H9 (cell line): ENCODE measurements around the gene MAGI3. TPM values are rescaled to one million over a fixed set of nuclear protein-coding genes. Genes with fewer than 3 reads are reported as not detected.

Experiments
- DNase-seq: peaks from one replicate; pipeline ENCODE4 v3.0.0-alpha.2; 2017
- H2AFZ ChIP-seq: one replicate; pipeline ENCODE4 v1.6.1; 2013; ENCODE audit warnings: mild to moderate bottlenecking, low read length, control low read depth, moderate library complexity
- H2AK5ac ChIP-seq: 2 replicates; pipeline ENCODE4 v1.6.1; 2013; ENCODE audit warnings: low read length, control low read depth, mixed read lengths; ENCODE audit not compliant: insufficient read length
- H2BK120ac ChIP-seq: one replicate; pipeline ENCODE4 v1.6.1; 2013; ENCODE audit warnings: low read depth, mild to moderate bottlenecking, low read length, control low read depth, inconsistent platforms; ENCODE audit not compliant: poor library complexity, severe bottlenecking
- H2BK12ac ChIP-seq: 2 replicates; pipeline ENCODE4 v1.6.1; 2013; ENCODE audit warnings: low read length, control low read depth, mixed read lengths, low read depth; ENCODE audit not compliant: insufficient read length
- H2BK15ac ChIP-seq: 2 replicates; pipeline ENCODE4 v1.6.1; 2013; ENCODE audit warnings: low read depth, low read length, control low read depth
- H2BK20ac ChIP-seq: one replicate; pipeline ENCODE4 v1.6.1; 2013; ENCODE audit warnings: low read depth, mild to moderate bottlenecking, low read length, control low read depth, inconsistent platforms; ENCODE audit not compliant: poor library complexity, severe bottlenecking
- H2BK5ac ChIP-seq: 2 replicates; pipeline ENCODE4 v1.6.1; 2013; ENCODE audit warnings: low read length, control low read depth, mixed read lengths; ENCODE audit not compliant: insufficient read length
- H3K14ac ChIP-seq: 2 replicates; pipeline ENCODE4 v1.6.1; 2013; ENCODE audit warnings: low read length, control low read depth; ENCODE audit not compliant: insufficient read depth
- H3K18ac ChIP-seq: 2 replicates; pipeline ENCODE4 v1.6.1; 2013; ENCODE audit warnings: low read depth, mild to moderate bottlenecking, mixed read lengths, low read length, control low read depth; ENCODE audit not compliant: insufficient read length
- H3K23ac ChIP-seq: 2 replicates; pipeline ENCODE4 v1.6.1; 2013; ENCODE audit warnings: low read length, control low read depth, mixed read lengths, low read depth; ENCODE audit not compliant: insufficient read length
- H3K23me2 ChIP-seq: 2 replicates; pipeline ENCODE4 v1.6.1; 2013; ENCODE audit warnings: low read depth, mild to moderate bottlenecking, mixed read lengths, low read length, control low read depth; ENCODE audit not compliant: insufficient read length, poor library complexity, severe bottlenecking
- H3K27ac ChIP-seq: 2 replicates; pipeline ENCODE4 v1.5.1; 2013; ENCODE audit warnings: low read length, control low read depth, mixed read lengths, low read depth; ENCODE audit not compliant: insufficient read length
- H3K27me3 ChIP-seq: 2 replicates; pipeline ENCODE4 v1.6.1; 2013; ENCODE audit warnings: low read length, control low read depth, inconsistent platforms; ENCODE audit not compliant: insufficient read depth
- H3K4ac ChIP-seq: 2 replicates; pipeline ENCODE4 v1.6.1; 2013; ENCODE audit warnings: low read depth, mild to moderate bottlenecking, control low read depth, inconsistent platforms, low read length, moderate library complexity
- H3K4me1 ChIP-seq: 2 replicates; pipeline ENCODE4 v1.6.1; 2013; ENCODE audit warnings: low read length, control low read depth, inconsistent platforms; ENCODE audit not compliant: insufficient read depth
- H3K4me2 ChIP-seq: 2 replicates; pipeline ENCODE4 v1.6.1; 2013; ENCODE audit warnings: low read length, control low read depth, mixed read lengths; ENCODE audit not compliant: insufficient read length, insufficient read depth
- H3K56ac ChIP-seq: 2 replicates; pipeline ENCODE4 v1.6.1; 2013; ENCODE audit warnings: low read depth, mild to moderate bottlenecking, mixed read lengths, low read length, control low read depth; ENCODE audit not compliant: insufficient read length
- H3K79me1 ChIP-seq: 2 replicates; pipeline ENCODE4 v1.6.1; 2013; ENCODE audit warnings: low read depth, mild to moderate bottlenecking, moderate library complexity, low read length, control low read depth, inconsistent platforms; ENCODE audit not compliant: insufficient read depth, poor library complexity, severe bottlenecking
- H3K79me2 ChIP-seq: 2 replicates; pipeline ENCODE4 v1.6.1; 2013; ENCODE audit warnings: low read length, control low read depth, inconsistent platforms; ENCODE audit not compliant: insufficient read depth
- H3K9ac ChIP-seq: 2 replicates; pipeline ENCODE4 v1.6.1; 2013; ENCODE audit warnings: low read length, control low read depth, mixed read lengths; ENCODE audit not compliant: insufficient read length; ENCODE audit errors: extremely low read depth
- H3K9me3 ChIP-seq: one replicate; pipeline ENCODE4 v1.6.1; 2013; ENCODE audit warnings: low read depth, low read length, inconsistent platforms; ENCODE audit not compliant: control insufficient read depth
- H3T11ph ChIP-seq: one replicate; pipeline ENCODE4 v1.6.1; 2013; ENCODE audit warnings: mild to moderate bottlenecking, low read length, control low read depth, inconsistent platforms
- H4K20me1 ChIP-seq: one replicate; pipeline ENCODE4 v1.6.1; 2013; ENCODE audit not compliant: control insufficient read depth, insufficient read length, insufficient read depth
- H4K5ac ChIP-seq: 2 replicates; pipeline ENCODE4 v1.6.1; 2013; ENCODE audit warnings: low read depth, mild to moderate bottlenecking, mixed read lengths, low read length, control low read depth; ENCODE audit not compliant: insufficient read length
- H4K8ac ChIP-seq: replicated peaks from 2 replicates; pipeline ENCODE4 v1.6.1; 2013; ENCODE audit warnings: low read length, control low read depth, mixed read lengths, low read depth; ENCODE audit not compliant: insufficient read length
- H4K91ac ChIP-seq: 2 replicates; pipeline ENCODE4 v1.6.1; 2013; ENCODE audit warnings: low read depth, mild to moderate bottlenecking, moderate library complexity, mixed read lengths, low read length, control low read depth; ENCODE audit not compliant: insufficient read length
- H3K27ac Mint-ChIP-seq, 3 experiments: 2 replicates in 2 of 3; 3 replicates in 1 of 3; pipeline ENCODE4 v1.8.0; 2020 to 2021; ENCODE audit warnings: mixed read lengths in 3 of 3, mild to moderate bottlenecking in 1 of 3, moderate library complexity in 1 of 3
- H3K27me3 Mint-ChIP-seq: 2 replicates; pipeline ENCODE4 v1.8.0; 2021; ENCODE audit warnings: low read depth, mild to moderate bottlenecking, moderate library complexity, mixed read lengths
- H3K36me3 Mint-ChIP-seq, 3 experiments: 2 replicates in 2 of 3; 3 replicates in 1 of 3; pipeline ENCODE4 v1.8.0; 2020 to 2021; ENCODE audit warnings: low read depth in 3 of 3, mixed read lengths in 3 of 3; ENCODE audit not compliant: insufficient read depth in 1 of 3
- H3K4me1 Mint-ChIP-seq, 2 experiments: 2 replicates each; pipeline ENCODE4 v1.8.0; 2020; ENCODE audit warnings: mixed read lengths in 2 of 2
- H3K4me3 Mint-ChIP-seq, 2 experiments: 2 replicates in 1 of 2; 3 replicates in 1 of 2; pipeline ENCODE4 v1.8.0; 2020 to 2021; ENCODE audit warnings: mild to moderate bottlenecking in 2 of 2, mixed read lengths in 2 of 2, moderate library complexity in 1 of 2
- H3K9me3 Mint-ChIP-seq, 2 experiments: 2 replicates in 1 of 2; 3 replicates in 1 of 2; pipeline ENCODE4 v1.8.0; 2020; ENCODE audit warnings: mild to moderate bottlenecking in 2 of 2, mixed read lengths in 2 of 2, moderate library complexity in 1 of 2
- WGBS: extraction: QIAGEN DNeasy Blood & Tissue Kit; methylation state at CpG from one replicate; pipeline ENCODE4 v1.1.7; 2013; ENCODE audit warnings: missing lambda C conversion rate, low lambda C conversion rate, mixed read lengths; ENCODE audit not compliant: insufficient read length; ENCODE audit errors: extremely low coverage; 5-methylcytosine and 5-hydroxymethylcytosine counted together
- total RNA-seq: library from RNA; stranded (reverse); gene quantifications from 2 replicates; pipeline ENCODE4 v1.2.1, GENCODE V29; 2021
- TF ChIP-seq, protein P1 (sequence below): fragments of 200-600 bp; sonication (generic); conservative IDR thresholded peaks from 3 replicates; pipeline ENCODE4 v1.8.0; 2021; ENCODE audit warnings: antibody characterized with exemption, mild to moderate bottlenecking

Gene MAGI3
- total RNA-seq, 1 experiment from 2014 or later = 8.2 TPM

DNA sequence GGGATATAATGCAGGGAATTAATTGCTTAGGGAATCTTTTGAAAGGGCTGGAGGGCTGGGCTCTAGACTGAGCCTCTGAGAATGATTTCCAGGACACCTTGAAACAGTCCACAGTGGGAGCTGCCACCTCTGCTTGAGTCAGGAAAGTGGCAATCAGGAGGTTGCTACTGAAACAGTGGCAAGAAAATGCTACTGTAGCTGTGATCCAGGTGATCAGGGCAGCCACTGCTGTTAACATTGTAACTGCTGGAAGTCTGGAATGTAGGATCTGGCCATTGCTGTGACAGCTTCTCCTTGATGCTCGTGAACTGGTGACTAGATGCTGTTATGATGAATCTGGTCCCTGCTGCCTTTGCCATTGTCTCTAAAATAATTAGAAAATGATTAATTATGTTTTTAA lies 12.8 kb downstream of the MAGI3 start:
- Histone ChIP-seq H3K4me2 (no peak overlapping the region), H3K27me3 (no peaks in the 10 kb centered on the region), H2BK15ac (no peak overlapping the region), H2AK5ac (no peak overlapping the region), H4K8ac (no peak overlapping the region), H3K4ac (no peak overlapping the region), H4K20me1 (no peaks in the 10 kb centered on the region), H2BK12ac (no peak overlapping the region), H3K9me3 (no peaks in the 10 kb centered on the region), H3K4me1 (no peaks in the 10 kb centered on the region; the same call in 1 of the 2 replicates), H3K23me2 (no peaks in the 10 kb centered on the region), H2AFZ (no peak overlapping the region), H2BK20ac (no peak overlapping the region), H3T11ph (no peak overlapping the region), H4K91ac (no peak overlapping the region), H2BK5ac (no peak overlapping the region), H3K9ac (no peak overlapping the region), H2BK120ac (no peak overlapping the region), H4K5ac (no peak overlapping the region), H3K14ac (no peak overlapping the region), H3K23ac (no peak overlapping the region), H3K18ac (no peak overlapping the region), H3K56ac (no peak overlapping the region), H3K79me2 (no peaks in the 10 kb centered on the region; the same call in 1 of the 2 replicates), H3K79me1 (peaks cover 2% of the 10 kb centered on the region), H3K27ac (no peak overlapping the region)
- H3K9me3 Mint-ChIP-seq = no peaks in the 10 kb centered on the region
- peak overlapping the region in 2 of 3 experiments; percentile 1 to 32; a peak in 1 of 7 replicates for H3K27ac Mint-ChIP-seq
- H3K4me1 Mint-ChIP-seq = peaks cover 30% of the 10 kb centered on the region in 2 experiments
- WGBS = no CpG with 5 or more reads among the region's 1 CpG
- no peak overlapping the region for H3K4me3 Mint-ChIP-seq
- no peak for DNase-seq
- H3K27me3 Mint-ChIP-seq = no peaks in the 10 kb centered on the region
- TF ChIP-seq, protein P1, sequence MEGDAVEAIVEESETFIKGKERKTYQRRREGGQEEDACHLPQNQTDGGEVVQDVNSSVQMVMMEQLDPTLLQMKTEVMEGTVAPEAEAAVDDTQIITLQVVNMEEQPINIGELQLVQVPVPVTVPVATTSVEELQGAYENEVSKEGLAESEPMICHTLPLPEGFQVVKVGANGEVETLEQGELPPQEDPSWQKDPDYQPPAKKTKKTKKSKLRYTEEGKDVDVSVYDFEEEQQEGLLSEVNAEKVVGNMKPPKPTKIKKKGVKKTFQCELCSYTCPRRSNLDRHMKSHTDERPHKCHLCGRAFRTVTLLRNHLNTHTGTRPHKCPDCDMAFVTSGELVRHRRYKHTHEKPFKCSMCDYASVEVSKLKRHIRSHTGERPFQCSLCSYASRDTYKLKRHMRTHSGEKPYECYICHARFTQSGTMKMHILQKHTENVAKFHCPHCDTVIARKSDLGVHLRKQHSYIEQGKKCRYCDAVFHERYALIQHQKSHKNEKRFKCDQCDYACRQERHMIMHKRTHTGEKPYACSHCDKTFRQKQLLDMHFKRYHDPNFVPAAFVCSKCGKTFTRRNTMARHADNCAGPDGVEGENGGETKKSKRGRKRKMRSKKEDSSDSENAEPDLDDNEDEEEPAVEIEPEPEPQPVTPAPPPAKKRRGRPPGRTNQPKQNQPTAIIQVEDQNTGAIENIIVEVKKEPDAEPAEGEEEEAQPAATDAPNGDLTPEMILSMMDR = no peak
- H3K36me3 Mint-ChIP-seq = no peaks in the 10 kb centered on the region
